Osteoblast (primary cell): ENCODE data around the gene ZNF578. TPM values are rescaled to one million over a fixed set of nuclear protein-coding genes. Genes with fewer than 3 reads are reported as not detected.
"Not testable (repeated sequence)": the region's sequence is repeated elsewhere in the genome, so short reads cannot be mapped to it uniquely, and the experiment has no call there.

Experiments
- DNase-seq: peaks from one replicate; pipeline ENCODE4 v3.0.0; 2011; ENCODE audit warnings: low spot score, mixed read lengths; ENCODE audit not compliant: insufficient read length; ENCODE audit errors: missing footprints
- H2AFZ ChIP-seq: 2 replicates; pipeline ENCODE4 v1.6.0; 2011; ENCODE audit warnings: mild to moderate bottlenecking, low read length
- H3K27ac ChIP-seq: 2 replicates; pipeline ENCODE4 v1.5.1; 2011; ENCODE audit warnings: mild to moderate bottlenecking, low read depth, low read length, moderate library complexity
- H3K27me3 ChIP-seq: 2 replicates; pipeline ENCODE4 v1.6.0; 2012; ENCODE audit warnings: mild to moderate bottlenecking, control low read depth, inconsistent platforms, low read length, moderate library complexity; ENCODE audit not compliant: insufficient read depth
- H3K36me3 ChIP-seq: 2 replicates; pipeline ENCODE4 v1.5.1; 2011; ENCODE audit warnings: mild to moderate bottlenecking, low read length, control low read depth, moderate library complexity; ENCODE audit not compliant: insufficient read depth
- H3K4me1 ChIP-seq: 2 replicates; pipeline ENCODE4 v1.5.1; 2011; ENCODE audit warnings: mild to moderate bottlenecking, low read length, control low read depth, moderate library complexity; ENCODE audit not compliant: insufficient read depth
- H3K4me2 ChIP-seq: 2 replicates; pipeline ENCODE4 v1.6.0; 2011; ENCODE audit warnings: mild to moderate bottlenecking, low read length; ENCODE audit not compliant: insufficient read depth
- H3K4me3 ChIP-seq: fragments of 200-600 bp; sonication (generic); 3 replicates; pipeline ENCODE4 v1.5.1; 2012; ENCODE audit warnings: mild to moderate bottlenecking, low read length, inconsistent platforms; ENCODE audit not compliant: insufficient read depth
- H3K79me2 ChIP-seq: 2 replicates; pipeline ENCODE4 v1.6.0; 2012; ENCODE audit warnings: mild to moderate bottlenecking, low read length, control low read depth, inconsistent platforms; ENCODE audit not compliant: insufficient read depth
- H3K9me3 ChIP-seq: 2 replicates; pipeline ENCODE4 v1.5.1; 2011; ENCODE audit warnings: low read depth, low read length, control low read depth
- H4K20me1 ChIP-seq: 2 replicates; pipeline ENCODE4 v1.6.0; 2012; ENCODE audit warnings: mild to moderate bottlenecking, low read length, control low read depth; ENCODE audit not compliant: insufficient read depth
- CTCF ChIP-seq: IDR thresholded peaks from 2 replicates; pipeline ENCODE4 v1.5.1; 2011; ENCODE audit warnings: mild to moderate bottlenecking, low read depth, low read length, moderate library complexity; ENCODE audit errors: extremely low read depth
- total RNA-seq: library from RNA; depleted of rRNA; stranded (reverse); fragments of >200 nt; gene quantifications from 2 replicates; pipeline ENCODE4 v1.2.3, GENCODE V29; 2012

The ZNF578 gene
- total RNA-seq, 1 donor: 2.5 TPM

GRCh38 chr19:52542984-52543664 lies 89.8 kb downstream of the ZNF578 start:
- Histone ChIP-seq H4K20me1 (no peaks in the 10 kb centered on the region), H3K27ac (no peak overlapping the region), H3K9me3 (no peaks in the 10 kb centered on the region), H3K4me2 (no peak overlapping the region), H3K27me3 (no peaks in the 10 kb centered on the region), H3K36me3 (peaks cover 22% of the 10 kb centered on the region), H2AFZ (no peak overlapping the region), H3K4me3 (no peak overlapping the region), H3K79me2 (peaks cover 8% of the 10 kb centered on the region), H3K4me1 (no peaks in the 10 kb centered on the region)
- no peak for DNase-seq
- no peak for TF ChIP-seq CTCF

GRCh38 chr19:52554216-52554971 lies 101.0 kb downstream of the ZNF578 start:
- Histone ChIP-seq H3K27me3 (no peaks in the 10 kb centered on the region), H3K27ac (no peak overlapping the region), H3K79me2 (no peaks in the 10 kb centered on the region), H3K4me3 (no peak overlapping the region), H3K4me2 (no peak overlapping the region), H2AFZ (no peak overlapping the region), H3K4me1 (no peaks in the 10 kb centered on the region), H3K36me3 (peaks cover 34% of the 10 kb centered on the region), H4K20me1 (no peaks in the 10 kb centered on the region), H3K9me3 (peaks cover 35% of the 10 kb centered on the region)
- no peak for TF ChIP-seq CTCF
- DNase-seq: no peak

- peaks cover 31% of the 10 kb centered on the region for H3K36me3 ChIP-seq
- no peak overlapping the region for H2AFZ ChIP-seq
- H3K27ac ChIP-seq: no peak overlapping the region
- no peaks in the 10 kb centered on the region for H3K27me3 ChIP-seq
- H3K9me3 ChIP-seq: peaks cover 32% of the 10 kb centered on the region
- no peaks in the 10 kb centered on the region for H3K79me2 ChIP-seq
- no peak for DNase-seq
- H3K4me3 ChIP-seq: no peak overlapping the region
- TF ChIP-seq CTCF: no peak
- no peaks in the 10 kb centered on the region for H4K20me1 ChIP-seq
- H3K4me2 ChIP-seq: no peak overlapping the region
- H3K4me1 ChIP-seq: no peaks in the 10 kb centered on the region
Observed at GRCh38 chr19:52557231-52557995, 104.1 kb downstream of the ZNF578 start.

GRCh38 chr19:52558732-52559445 lies 105.5 kb downstream of the ZNF578 start:
- peaks cover 24% of the 10 kb centered on the region for H3K36me3 ChIP-seq
- H3K9me3 ChIP-seq: peaks cover 29% of the 10 kb centered on the region
- H4K20me1 ChIP-seq, H2AFZ ChIP-seq, H3K27ac ChIP-seq, H3K4me3 ChIP-seq, H3K4me1 ChIP-seq, H3K4me2 ChIP-seq, H3K27me3 ChIP-seq, H3K79me2 ChIP-seq, DNase-seq: not testable (repeated sequence)

GRCh38 chr19:52561611-52562010 lies 108.3 kb downstream of the ZNF578 start:
- not testable (repeated sequence) for H3K4me3 ChIP-seq, H2AFZ ChIP-seq, H3K79me2 ChIP-seq, H4K20me1 ChIP-seq, DNase-seq, H3K4me1 ChIP-seq, H3K27me3 ChIP-seq, H3K27ac ChIP-seq, H3K4me2 ChIP-seq
- peaks cover 13% of the 10 kb centered on the region for H3K9me3 ChIP-seq
- H3K36me3 ChIP-seq: peaks cover 14% of the 10 kb centered on the region
